ENCODE data around the gene SLAIN2.

DNA sequence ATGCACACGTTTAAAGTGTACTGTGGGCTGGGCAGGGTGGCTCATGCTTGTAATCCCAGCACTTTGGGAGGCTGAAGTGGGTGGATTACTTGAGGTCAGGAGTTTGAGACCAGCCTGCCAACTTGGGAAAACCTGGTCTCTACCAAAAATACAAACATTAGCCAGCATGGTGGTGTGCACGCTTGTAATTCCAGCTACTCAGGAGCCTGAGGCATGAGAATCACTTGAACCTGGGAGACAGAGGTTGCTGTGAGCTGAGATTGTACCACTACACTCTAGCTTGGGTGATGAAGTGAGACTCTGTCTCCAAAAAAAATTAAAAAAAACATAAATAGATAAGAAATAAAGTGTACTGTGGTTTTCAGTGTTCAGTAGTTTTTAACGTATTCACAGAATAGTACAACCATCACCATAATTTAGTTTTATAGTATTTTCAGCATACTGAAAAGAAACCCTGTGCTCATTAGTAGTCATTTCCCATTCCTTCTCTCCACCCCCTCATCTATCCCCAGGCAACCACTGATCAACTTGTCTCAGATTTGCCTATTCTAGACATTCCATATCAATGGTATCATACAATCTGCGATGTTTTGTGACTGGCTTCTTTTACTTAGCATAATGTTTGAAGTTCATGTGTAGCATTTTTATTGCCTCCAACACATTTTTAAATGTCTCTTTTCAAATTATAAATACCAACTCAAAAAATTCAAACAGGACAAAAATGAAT is 19.1 kb downstream of the SLAIN2 start:
- no peak for TF ChIP-seq POLR2A (IDR thresholded peaks at IDR 0.05)
- TF ChIP-seq CTCF (IDR thresholded peaks at IDR 0.05), result no peak
